GM10847 (cell line): ENCODE data around the gene NCAM2.

ENCODE experiments used
- POLR2A ChIP-seq: IDR thresholded peaks from 2 replicates; pipeline ENCODE4 v1.6.1; 2011; ENCODE audit not compliant: insufficient read length; ENCODE audit errors: extremely low read depth

NCAM2 gene

GRCh38 chr21:21057349-21058062, 59.3 kb downstream of the NCAM2 start:
- TF ChIP-seq POLR2A: no peak

GRCh38 chr21:21063828-21064227, 65.6 kb downstream of the NCAM2 start:
- TF ChIP-seq POLR2A: no peak

- no peak for TF ChIP-seq POLR2A
These were observed 66.1 kb downstream of the NCAM2 start for GRCh38 chr21:21064353-21064752.

GRCh38 chr21:21067375-21067774, 69.2 kb downstream of the NCAM2 start:
- no peak for TF ChIP-seq POLR2A

- TF ChIP-seq POLR2A: no peak
These were observed 76.1 kb downstream of the NCAM2 start for GRCh38 chr21:21074305-21074704.

- TF ChIP-seq POLR2A: no peak
These were observed 77.8 kb downstream of the NCAM2 start for GRCh38 chr21:21076051-21076450.

- TF ChIP-seq POLR2A: no peak
These were observed 78.3 kb downstream of the NCAM2 start for GRCh38 chr21:21076491-21076890.

GRCh38 chr21:21079646-21080045, 81.4 kb downstream of the NCAM2 start:
- TF ChIP-seq POLR2A: no peak

GRCh38 chr21:21084179-21084578, 86.0 kb downstream of the NCAM2 start:
- TF ChIP-seq POLR2A: no peak

GRCh38 chr21:21085206-21085605, 87.0 kb downstream of the NCAM2 start:
- no peak for TF ChIP-seq POLR2A

GRCh38 chr21:21096956-21097355, 98.7 kb downstream of the NCAM2 start:
- no peak for TF ChIP-seq POLR2A

GRCh38 chr21:21097466-21097865, 99.3 kb downstream of the NCAM2 start:
- TF ChIP-seq POLR2A: no peak

- TF ChIP-seq POLR2A: no peak
These were observed 103.7 kb downstream of the NCAM2 start for GRCh38 chr21:21101911-21102310.

- TF ChIP-seq POLR2A: no peak
These were observed 104.7 kb downstream of the NCAM2 start for GRCh38 chr21:21102896-21103295.

- no peak for TF ChIP-seq POLR2A
These were observed 105.5 kb downstream of the NCAM2 start for GRCh38 chr21:21103692-21104091.

GRCh38 chr21:21109736-21110135, 111.5 kb downstream of the NCAM2 start:
- no peak for TF ChIP-seq POLR2A

- no peak for TF ChIP-seq POLR2A
These were observed 113.2 kb downstream of the NCAM2 start for GRCh38 chr21:21111309-21111920.

- no peak for TF ChIP-seq POLR2A
These were observed 116.3 kb downstream of the NCAM2 start for GRCh38 chr21:21114461-21114860.

GRCh38 chr21:21119091-21119490, 120.9 kb downstream of the NCAM2 start:
- TF ChIP-seq POLR2A: no peak
